Calu3 (cell line): Measurements from ENCODE around the gene NOX4. TPM values are rescaled to one million over a fixed set of nuclear protein-coding genes. Genes with fewer than 3 reads are reported as not detected.

Experiments used
- BruUV-seq: library from RNA; stranded (reverse); fragments of 400-500 nt; replicated peaks from 2 replicates; lab custom pipeline; 2021; lab: Mats Ljungman, UMichigan
- CTCF ChIA-PET: fragments of 300-600 bp; sonication (Branson Sonifier 250); formaldehyde crosslinking; loops from one replicate; lab custom pipeline; 2022; ENCODE audit warnings: antibody characterized with exemption; lab: Charles Lee
- DNase-seq: peaks from one replicate; pipeline ENCODE4 v3.0.0; 2022
- H3K27ac Mint-ChIP-seq: one replicate; pipeline ENCODE4 v1.8.0; 2022; ENCODE audit warnings: mixed read lengths; ENCODE audit not compliant: unreplicated experiment
- H3K27me3 Mint-ChIP-seq: one replicate; pipeline ENCODE4 v1.8.0; 2022; ENCODE audit warnings: mixed read lengths; ENCODE audit not compliant: unreplicated experiment
- H3K36me3 Mint-ChIP-seq: one replicate; pipeline ENCODE4 v1.8.0; 2022; ENCODE audit warnings: mild to moderate bottlenecking, moderate library complexity, mixed read lengths; ENCODE audit not compliant: insufficient read depth, unreplicated experiment
- H3K4me1 Mint-ChIP-seq: one replicate; pipeline ENCODE4 v1.8.0; 2022; ENCODE audit warnings: mild to moderate bottlenecking, low read depth, mixed read lengths; ENCODE audit not compliant: unreplicated experiment
- H3K4me3 Mint-ChIP-seq: one replicate; pipeline ENCODE4 v1.8.0; 2022; ENCODE audit warnings: mild to moderate bottlenecking, low read depth, moderate library complexity, mixed read lengths; ENCODE audit not compliant: unreplicated experiment
- H3K9me3 Mint-ChIP-seq: one replicate; pipeline ENCODE4 v1.8.0; 2022; ENCODE audit warnings: low read depth, mixed read lengths; ENCODE audit not compliant: unreplicated experiment
- CTCF ChIP-seq: fragments of 200-600 bp; IDR thresholded peaks from one replicate; pipeline ENCODE4 v1.8.0; 2022; ENCODE audit warnings: antibody characterized with exemption; ENCODE audit not compliant: unreplicated experiment
- intact Hi-C: fragments of 100-400 bp; cut with micrococcal nuclease; formaldehyde crosslinking; loops from one replicate; pipeline ENCODE4 v1.10.0; 2022; ENCODE audit not compliant: unreplicated experiment
- total RNA-seq: library from RNA; stranded (reverse); gene quantifications from 2 replicates; pipeline ENCODE4 v1.2.3, GENCODE V29; 2022

NOX4 gene
- total RNA-seq, 1 experiment from 2014 or later = not detected

DNA sequence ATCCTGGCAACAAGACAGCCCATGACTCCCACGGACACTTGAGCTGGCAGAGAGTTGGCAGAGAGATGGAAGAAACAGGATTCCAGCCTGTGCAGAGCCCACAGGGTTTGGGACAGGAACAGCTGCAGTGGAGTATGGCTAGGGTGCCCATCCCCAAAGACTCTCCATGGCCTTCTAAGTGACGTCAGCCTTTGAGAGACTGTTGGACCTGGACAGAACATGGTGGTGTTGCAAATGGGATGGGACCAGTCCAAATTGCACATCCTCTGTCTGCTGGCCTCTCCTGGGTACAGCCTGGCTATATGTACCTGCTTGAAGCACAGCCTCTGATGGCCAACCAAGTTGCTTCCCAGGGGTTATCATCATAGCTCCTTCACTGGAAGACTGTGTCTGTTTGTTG is 34.5 kb downstream of the NOX4 start:
- no peak overlapping the region for H3K4me3 Mint-ChIP-seq
- BruUV-seq = no TSS peak
- no peaks in the 10 kb centered on the region for H3K36me3 Mint-ChIP-seq
- DNase-seq = no peak
- CTCF ChIA-PET = no interaction called here
- H3K27me3 Mint-ChIP-seq = no peaks in the 10 kb centered on the region
- intact Hi-C loops = no loop called here
- H3K4me1 Mint-ChIP-seq = no peaks in the 10 kb centered on the region
- H3K27ac Mint-ChIP-seq = no peak overlapping the region
- TF ChIP-seq CTCF = no peak
- no peaks in the 10 kb centered on the region for H3K9me3 Mint-ChIP-seq

- no TSS peak for BruUV-seq
- CTCF ChIA-PET = no interaction called here
- Mint-ChIP-seq H3K9me3 (no peaks in the 10 kb centered on the region), H3K4me3 (no peak overlapping the region), H3K27me3 (no peaks in the 10 kb centered on the region), H3K4me1 (no peaks in the 10 kb centered on the region), H3K27ac (no peak overlapping the region), H3K36me3 (no peaks in the 10 kb centered on the region)
- intact Hi-C loops = no loop called here
- DNase-seq = no peak
- no peak for TF ChIP-seq CTCF
Observed at GRCh38 chr11:89452780-89453179, 38.4 kb downstream of the NOX4 start.

- H3K9me3 Mint-ChIP-seq = no peaks in the 10 kb centered on the region
- CTCF ChIA-PET = no interaction called here
Observed at GRCh38 chr11:89447845-89448244, 43.3 kb downstream of the NOX4 start.

DNA sequence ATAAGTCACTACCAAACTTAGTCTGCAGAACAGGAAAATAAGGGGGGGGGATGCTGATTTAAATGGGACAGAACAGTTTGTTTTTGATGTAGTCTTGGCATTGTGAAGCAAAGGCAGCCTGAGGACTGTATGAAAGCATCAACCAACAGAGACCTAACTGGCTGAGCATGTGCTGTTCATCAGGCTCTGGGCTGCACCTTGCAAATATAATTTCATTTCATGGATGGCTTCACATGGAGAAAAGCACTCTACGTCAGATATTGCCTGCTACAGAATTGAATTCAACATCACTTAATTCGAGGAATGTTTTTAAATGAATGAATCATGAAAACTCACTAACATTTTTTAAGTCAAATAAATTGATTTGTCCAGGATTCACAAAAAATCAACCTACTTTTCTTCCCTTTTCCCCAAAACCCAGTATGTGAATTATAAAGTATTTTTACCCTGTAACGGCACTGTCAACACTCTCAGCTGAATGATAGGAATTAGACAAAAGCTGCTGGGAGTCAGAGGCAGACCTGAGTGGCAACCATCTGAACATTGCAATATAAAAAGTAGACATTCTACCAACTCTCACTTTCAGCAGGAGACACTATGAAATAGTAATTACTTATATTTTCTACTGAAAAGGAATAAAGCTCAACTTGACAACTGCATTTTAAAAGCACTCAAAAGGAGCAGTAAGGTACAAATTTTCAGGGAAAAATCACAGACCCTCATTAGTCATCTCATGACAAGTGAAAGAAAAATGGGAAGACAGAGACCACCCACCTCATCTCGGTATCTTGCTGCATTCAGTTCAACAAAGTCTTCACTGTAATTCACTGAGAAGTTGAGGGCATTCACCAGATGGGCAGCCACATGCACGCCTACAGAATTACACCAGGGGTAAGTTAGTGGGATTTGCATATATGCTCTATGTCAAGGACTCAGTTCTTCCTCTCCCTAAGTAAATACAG is 47.5 kb downstream of the NOX4 start:
- no peaks in the 10 kb centered on the region for H3K9me3 Mint-ChIP-seq
- H3K4me1 Mint-ChIP-seq = no peaks in the 10 kb centered on the region
- TF ChIP-seq CTCF = no peak
- DNase-seq = no peak
- CTCF ChIA-PET = no interaction called here
- no peaks in the 10 kb centered on the region for H3K36me3 Mint-ChIP-seq
- H3K27ac Mint-ChIP-seq = no peak overlapping the region
- H3K4me3 Mint-ChIP-seq = no peak overlapping the region
- no peaks in the 10 kb centered on the region for H3K27me3 Mint-ChIP-seq
- intact Hi-C loops = no loop called here
- BruUV-seq = no TSS peak

More at GRCh38 chr11:89447845-89448244, 43.3 kb downstream of the NOX4 start:
- BruUV-seq = no TSS peak
- Mint-ChIP-seq H3K4me3 (no peak overlapping the region), H3K27me3 (no peaks in the 10 kb centered on the region), H3K36me3 (no peaks in the 10 kb centered on the region), H3K27ac (no peak overlapping the region), H3K4me1 (no peaks in the 10 kb centered on the region)
- no peak for DNase-seq
- intact Hi-C loops = no loop called here
- no peak for TF ChIP-seq CTCF
